ENCODE measurements around the gene LNPK. TPM values are rescaled to one million over a fixed set of nuclear protein-coding genes. Genes with fewer than 3 reads are reported as not detected.

The LNPK gene
- total and polyA plus RNA-seq, 2 of the 4 experiments (the other 2 are of a cell fraction), result 18.7 to 48.6 TPM

DNA sequence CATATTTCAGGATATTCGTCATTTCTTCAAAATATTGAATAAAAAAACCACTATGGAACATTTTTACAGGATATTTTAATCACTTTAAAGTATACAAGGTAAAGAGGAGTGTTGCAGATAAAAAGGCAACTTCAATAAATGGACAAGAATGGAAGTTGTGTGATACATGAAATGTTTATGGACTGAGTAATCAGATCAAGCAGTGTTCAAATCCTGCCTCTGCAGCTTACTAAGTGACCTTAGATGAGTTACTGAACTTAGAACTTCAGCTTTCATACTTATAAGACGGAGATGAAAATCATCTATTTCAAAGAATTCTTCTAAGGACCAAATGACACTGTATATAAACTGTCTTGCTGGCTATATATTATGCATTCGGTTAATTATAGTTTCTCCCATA lies 87.2 kb downstream of the LNPK start:
- in situ Hi-C loops (cut with MboI; ENCODE audit: low sequenced_read_pairs) (no loop called here), dilution Hi-C loops (cut with HindIII; ENCODE audit: low sequenced_read_pairs, unreplicated experiment) (no loop called here), intact Hi-C loops (cut with micrococcal nuclease) (no loop called here)
- Histone ChIP-seq H3K14ac (replicated peaks; ENCODE audit: low read depth, low read length) (no peak overlapping the region), H3K4me2 (ENCODE audit: low read depth, low read length) (no peak overlapping the region), H3K9me1 (ENCODE audit: insufficient read depth, low read length) (no peaks in the 10 kb centered on the region), H2BK120ac (ENCODE audit: low read depth, low read length) (no peak overlapping the region), H2AK9ac (replicated peaks; ENCODE audit: low read depth, low read length, poor library complexity) (no peak overlapping the region), H3K79me1 (ENCODE audit: low read depth in 1 of 2, low read length in 2 of 2) (no peaks in the 10 kb centered on the region), H2AFZ (replicated peaks; ENCODE audit: low read length, poor library complexity) (no peak overlapping the region), H3K27me3 (ENCODE audit: control insufficient read depth, insufficient read depth, low read length) (no peaks in the 10 kb centered on the region; the same call in none of the 2 replicates), H3K56ac (ENCODE audit: extremely low read depth, insufficient read depth, low read length) (no peak overlapping the region), H3K18ac (ENCODE audit: low read depth, low read length) (no peak overlapping the region), H3K9ac (ENCODE audit: low read depth, low read length) (no peak overlapping the region), H3K27ac (ENCODE audit: insufficient read depth, low read length) (no peak overlapping the region), H3K4me3 (ENCODE audit: insufficient read depth, low read depth, low read length) (no peak overlapping the region), H4K5ac (ENCODE audit: low read depth, low read length) (no peak overlapping the region), H2BK5ac (ENCODE audit: low read depth, low read length, poor library complexity, severe bottlenecking) (no peak overlapping the region), H2AK5ac (ENCODE audit: low read depth, low read length) (no peak overlapping the region), H3K23ac (ENCODE audit: low read depth, low read length) (no peak overlapping the region), H4K91ac (ENCODE audit: insufficient read depth, low read depth, low read length) (no peak overlapping the region), H2BK15ac (ENCODE audit: low read depth, low read length) (no peak overlapping the region), H4K8ac (ENCODE audit: low read depth in 2 of 2, low read length in 2 of 2) (no peak overlapping the region), H4K20me1 (ENCODE audit: insufficient read depth, low read length) (no peaks in the 10 kb centered on the region), H3K4me1 (ENCODE audit: control insufficient read depth, insufficient read depth, low read length) (no peaks in the 10 kb centered on the region), H3K4ac (ENCODE audit: low read depth, low read length) (no peak overlapping the region), H2BK20ac (ENCODE audit: low read depth, low read length) (no peak overlapping the region), H3K36me3 (ENCODE audit: control insufficient read depth, insufficient read depth, low read length) (no peaks in the 10 kb centered on the region), H3K9me3 (ENCODE audit: control insufficient read depth, insufficient read depth, low read length) (no peaks in the 10 kb centered on the region)
- TF ChIP-seq, protein P1, sequence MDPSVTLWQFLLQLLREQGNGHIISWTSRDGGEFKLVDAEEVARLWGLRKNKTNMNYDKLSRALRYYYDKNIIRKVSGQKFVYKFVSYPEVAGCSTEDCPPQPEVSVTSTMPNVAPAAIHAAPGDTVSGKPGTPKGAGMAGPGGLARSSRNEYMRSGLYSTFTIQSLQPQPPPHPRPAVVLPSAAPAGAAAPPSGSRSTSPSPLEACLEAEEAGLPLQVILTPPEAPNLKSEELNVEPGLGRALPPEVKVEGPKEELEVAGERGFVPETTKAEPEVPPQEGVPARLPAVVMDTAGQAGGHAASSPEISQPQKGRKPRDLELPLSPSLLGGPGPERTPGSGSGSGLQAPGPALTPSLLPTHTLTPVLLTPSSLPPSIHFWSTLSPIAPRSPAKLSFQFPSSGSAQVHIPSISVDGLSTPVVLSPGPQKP (IDR thresholded peaks at IDR 0.05; ENCODE audit: borderline replicate concordance, low read depth, low read length), result no peak
- TF ChIP-seq FOS (IDR thresholded peaks at IDR 0.05; ENCODE audit: low read depth, low read length) (no peak), SMC3 (IDR thresholded peaks at IDR 0.05; ENCODE audit: low read depth, low read length) (no peak), NFE2L2 (IDR thresholded peaks at IDR 0.05; ENCODE audit: low read depth, low read length) (no peak), RCOR1 (IDR thresholded peaks at IDR 0.05; ENCODE audit: insufficient replicate concordance, low read length) (no peak), MAZ (IDR thresholded peaks at IDR 0.05; ENCODE audit: borderline replicate concordance, low read depth, low read length) (no peak), MAFK (IDR thresholded peaks at IDR 0.05; ENCODE audit: low read depth, low read length) (no peak), CEBPB (IDR thresholded peaks at IDR 0.05; ENCODE audit: low read depth, low read length) (no peak)
- WGBS, 2 experiments (ENCODE audit: extremely low coverage in 2 of 2, insufficient read length in 1 of 2), result no CpG with 5 or more reads among the region's 3 CpGs
- no peak for ATAC-seq (ENCODE audit: low read depth)
- ChIA-PET POLR2A (ENCODE audit: unreplicated experiment) (no interaction called here), CTCF (no interaction called here)
- DNase-seq, result peak; percentile 59
- no TSS peak for BruUV-seq (replicated peaks)
